HL-60 (cell line): ENCODE measurements around the gene TXNL4B.

Experiments
- DNase-seq, 2 experiments: peaks; one replicate each; pipeline ENCODE4 v3.0.0-alpha.2; 2010 to 2020; ENCODE audit warnings: low read depth in 1 of 2, low spot score in 1 of 2
- H3K27ac ChIP-seq: fragments of 250-450 bp; sonication (Bioruptor Pico); replicated peaks from 2 replicates; pipeline ENCODE4 v1.5.1; 2020; ENCODE audit warnings: mild to moderate bottlenecking, moderate library complexity
- H3K27me3 ChIP-seq: fragments of 250-450 bp; sonication (Bioruptor Pico); 2 replicates; pipeline ENCODE4 v1.5.1; 2021; ENCODE audit warnings: mild to moderate bottlenecking, moderate library complexity; ENCODE audit not compliant: insufficient read depth, poor library complexity, severe bottlenecking
- H3K4me3 ChIP-seq: replicated peaks from 2 replicates; pipeline ENCODE4 v1.5.1; 2011; ENCODE audit warnings: mild to moderate bottlenecking, control low read depth, low read length; ENCODE audit not compliant: insufficient read depth
- GABPA ChIP-seq: IDR thresholded peaks from 2 replicates; pipeline ENCODE4 v1.6.1; 2012; ENCODE audit warnings: low read depth
- POLR2AphosphoS5 ChIP-seq: IDR thresholded peaks from 2 replicates; pipeline ENCODE4 v1.6.1; 2012; ENCODE audit warnings: low read depth
- SPI1 ChIP-seq: IDR thresholded peaks from 2 replicates; pipeline ENCODE4 v1.6.1; 2012; ENCODE audit warnings: low read depth, mild to moderate bottlenecking, borderline replicate concordance
- TF ChIP-seq, protein P1 (sequence below): IDR thresholded peaks from 2 replicates; pipeline ENCODE4 v1.6.1; 2012; ENCODE audit warnings: low read depth; ENCODE audit not compliant: insufficient replicate concordance
- TF ChIP-seq, protein P2 (sequence below): IDR thresholded peaks from one replicate; pipeline ENCODE4 v1.5.1; 2011; ENCODE audit warnings: low read length, control low read depth, inconsistent platforms; ENCODE audit not compliant: insufficient read depth

Gene TXNL4B

DNA sequence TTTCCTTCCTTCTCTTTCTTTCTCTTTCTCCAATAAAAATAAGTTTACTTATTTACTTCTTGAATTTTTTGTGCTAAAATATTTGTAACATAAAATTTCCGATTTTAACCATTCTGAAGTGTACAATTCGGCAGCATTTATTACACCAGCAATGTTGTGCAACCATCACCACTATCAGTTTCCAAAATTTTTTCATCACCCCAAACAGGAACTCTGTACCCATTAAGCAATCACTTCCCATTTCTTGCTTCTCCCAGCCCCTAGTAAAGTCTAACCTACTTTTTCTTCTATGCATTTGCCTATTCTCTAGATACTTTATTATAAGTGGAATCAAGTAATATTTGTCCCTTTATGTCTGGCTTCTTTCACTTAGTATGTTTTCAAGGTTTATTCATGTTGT lies 41.6 kb downstream of the TXNL4B start:
- Histone ChIP-seq H3K27me3 (no peaks in the 10 kb centered on the region), H3K4me3 (no peak overlapping the region; the same call in 1 of the 2 replicates), H3K27ac (peak overlapping the region; percentile 70)
- TF ChIP-seq SPI1 = peak; percentile 95
- TF ChIP-seq, protein P1, sequence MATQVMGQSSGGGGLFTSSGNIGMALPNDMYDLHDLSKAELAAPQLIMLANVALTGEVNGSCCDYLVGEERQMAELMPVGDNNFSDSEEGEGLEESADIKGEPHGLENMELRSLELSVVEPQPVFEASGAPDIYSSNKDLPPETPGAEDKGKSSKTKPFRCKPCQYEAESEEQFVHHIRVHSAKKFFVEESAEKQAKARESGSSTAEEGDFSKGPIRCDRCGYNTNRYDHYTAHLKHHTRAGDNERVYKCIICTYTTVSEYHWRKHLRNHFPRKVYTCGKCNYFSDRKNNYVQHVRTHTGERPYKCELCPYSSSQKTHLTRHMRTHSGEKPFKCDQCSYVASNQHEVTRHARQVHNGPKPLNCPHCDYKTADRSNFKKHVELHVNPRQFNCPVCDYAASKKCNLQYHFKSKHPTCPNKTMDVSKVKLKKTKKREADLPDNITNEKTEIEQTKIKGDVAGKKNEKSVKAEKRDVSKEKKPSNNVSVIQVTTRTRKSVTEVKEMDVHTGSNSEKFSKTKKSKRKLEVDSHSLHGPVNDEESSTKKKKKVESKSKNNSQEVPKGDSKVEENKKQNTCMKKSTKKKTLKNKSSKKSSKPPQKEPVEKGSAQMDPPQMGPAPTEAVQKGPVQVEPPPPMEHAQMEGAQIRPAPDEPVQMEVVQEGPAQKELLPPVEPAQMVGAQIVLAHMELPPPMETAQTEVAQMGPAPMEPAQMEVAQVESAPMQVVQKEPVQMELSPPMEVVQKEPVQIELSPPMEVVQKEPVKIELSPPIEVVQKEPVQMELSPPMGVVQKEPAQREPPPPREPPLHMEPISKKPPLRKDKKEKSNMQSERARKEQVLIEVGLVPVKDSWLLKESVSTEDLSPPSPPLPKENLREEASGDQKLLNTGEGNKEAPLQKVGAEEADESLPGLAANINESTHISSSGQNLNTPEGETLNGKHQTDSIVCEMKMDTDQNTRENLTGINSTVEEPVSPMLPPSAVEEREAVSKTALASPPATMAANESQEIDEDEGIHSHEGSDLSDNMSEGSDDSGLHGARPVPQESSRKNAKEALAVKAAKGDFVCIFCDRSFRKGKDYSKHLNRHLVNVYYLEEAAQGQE = no peak
- no peak for TF ChIP-seq GABPA
- DNase-seq = peak; percentile 71

DNA sequence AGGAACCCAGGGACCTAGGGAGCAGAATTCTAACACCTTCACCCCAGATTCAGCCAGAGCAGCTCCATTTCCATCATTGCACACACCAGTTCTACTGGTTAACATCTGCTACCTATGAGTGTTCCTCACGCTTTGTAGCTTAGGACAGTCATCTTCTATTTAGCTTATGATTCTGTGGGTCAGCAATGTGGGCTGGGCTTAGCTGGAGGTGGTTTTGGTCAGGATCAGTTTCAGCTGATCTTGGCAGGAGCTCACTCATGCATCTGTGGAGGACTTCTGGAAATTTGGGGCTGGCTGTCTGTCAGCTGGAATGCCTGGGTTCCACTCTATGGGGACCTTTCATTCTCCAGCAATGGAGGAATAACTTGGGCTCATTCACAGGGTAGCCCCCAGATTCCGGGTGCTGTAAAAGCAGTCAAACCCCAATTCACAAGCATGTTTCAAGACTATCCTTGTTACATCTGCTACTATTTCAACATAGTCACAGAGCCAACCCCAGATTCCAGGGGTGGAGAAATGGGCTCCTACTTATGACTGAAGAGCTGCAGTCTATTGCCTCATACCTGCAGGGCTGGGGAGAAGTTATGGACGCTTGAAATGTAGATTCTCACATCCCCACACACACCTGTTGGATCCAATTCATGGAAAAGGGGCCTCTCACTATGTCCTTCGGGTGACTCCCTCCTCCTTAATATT lies 42.5 kb downstream of the TXNL4B start:
- no peaks in the 10 kb centered on the region for H3K27me3 ChIP-seq
- no peak overlapping the region for H3K4me3 ChIP-seq
- TF ChIP-seq GABPA (no peak), SPI1 (no peak), POLR2AphosphoS5 (no peak)
- TF ChIP-seq, protein P1 = no peak
- TF ChIP-seq, protein P2, sequence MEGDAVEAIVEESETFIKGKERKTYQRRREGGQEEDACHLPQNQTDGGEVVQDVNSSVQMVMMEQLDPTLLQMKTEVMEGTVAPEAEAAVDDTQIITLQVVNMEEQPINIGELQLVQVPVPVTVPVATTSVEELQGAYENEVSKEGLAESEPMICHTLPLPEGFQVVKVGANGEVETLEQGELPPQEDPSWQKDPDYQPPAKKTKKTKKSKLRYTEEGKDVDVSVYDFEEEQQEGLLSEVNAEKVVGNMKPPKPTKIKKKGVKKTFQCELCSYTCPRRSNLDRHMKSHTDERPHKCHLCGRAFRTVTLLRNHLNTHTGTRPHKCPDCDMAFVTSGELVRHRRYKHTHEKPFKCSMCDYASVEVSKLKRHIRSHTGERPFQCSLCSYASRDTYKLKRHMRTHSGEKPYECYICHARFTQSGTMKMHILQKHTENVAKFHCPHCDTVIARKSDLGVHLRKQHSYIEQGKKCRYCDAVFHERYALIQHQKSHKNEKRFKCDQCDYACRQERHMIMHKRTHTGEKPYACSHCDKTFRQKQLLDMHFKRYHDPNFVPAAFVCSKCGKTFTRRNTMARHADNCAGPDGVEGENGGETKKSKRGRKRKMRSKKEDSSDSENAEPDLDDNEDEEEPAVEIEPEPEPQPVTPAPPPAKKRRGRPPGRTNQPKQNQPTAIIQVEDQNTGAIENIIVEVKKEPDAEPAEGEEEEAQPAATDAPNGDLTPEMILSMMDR = no peak
- DNase-seq = peak; percentile 76 to 86
- H3K27ac ChIP-seq = peak overlapping the region; percentile 70

DNA sequence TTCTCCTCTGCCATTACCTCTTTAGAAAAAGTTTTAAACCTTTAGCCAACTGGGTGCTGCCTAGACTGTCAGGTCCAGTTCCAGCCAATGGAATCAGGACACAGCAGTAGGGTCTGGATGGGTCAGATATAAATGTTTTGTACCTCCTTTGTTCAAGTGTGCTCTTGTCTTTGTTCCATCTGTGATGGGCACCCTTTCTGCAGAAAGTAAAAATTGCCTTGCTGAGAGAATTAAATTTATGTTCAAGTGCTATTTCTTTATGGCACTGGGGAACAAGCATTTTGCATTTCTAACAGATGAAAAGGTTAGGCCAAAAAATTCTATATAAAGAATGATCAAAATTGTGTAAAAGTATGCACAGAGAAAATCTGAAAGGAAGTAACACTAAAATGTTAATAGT lies 44.3 kb downstream of the TXNL4B start:
- Histone ChIP-seq H3K27me3 (no peaks in the 10 kb centered on the region), H3K27ac (no peak overlapping the region), H3K4me3 (no peak overlapping the region)
- TF ChIP-seq POLR2AphosphoS5 (no peak), GABPA (no peak), SPI1 (no peak)
- TF ChIP-seq, protein P1 = no peak
- TF ChIP-seq, protein P2 = no peak
- peak in 1 of 2 experiments; percentile 9 for DNase-seq
